ENCODE results near the gene CECR2. TPM values are rescaled to one million over a fixed set of nuclear protein-coding genes. Genes with fewer than 3 reads are reported as not detected.
A peak's percentile ranks its signal among the peaks of the same experiment; 100 is the strongest.

The CECR2 gene
- total RNA-seq, 1 experiment from 2014 or later, result 154 TPM

DNA sequence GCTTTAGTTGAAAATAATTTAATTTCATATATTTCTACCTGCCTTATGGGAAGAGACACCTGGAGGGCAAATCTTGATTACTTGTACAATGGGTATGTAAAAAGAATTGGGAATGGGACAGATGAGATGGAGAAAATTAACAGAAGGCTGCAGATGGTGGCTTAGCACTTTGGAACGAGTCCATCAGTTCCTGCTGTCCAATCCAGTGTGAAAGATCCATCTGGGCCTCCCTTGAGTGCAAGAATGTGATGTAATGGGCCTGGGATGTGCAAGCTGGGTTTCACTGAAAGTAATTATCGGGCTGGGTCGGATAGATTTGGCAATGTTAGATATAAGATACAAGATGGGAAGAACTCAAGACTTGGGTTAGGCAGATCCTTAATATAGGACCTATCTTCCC, 42.0 kb downstream of the CECR2 start:
- TF ChIP-seq, protein P1, sequence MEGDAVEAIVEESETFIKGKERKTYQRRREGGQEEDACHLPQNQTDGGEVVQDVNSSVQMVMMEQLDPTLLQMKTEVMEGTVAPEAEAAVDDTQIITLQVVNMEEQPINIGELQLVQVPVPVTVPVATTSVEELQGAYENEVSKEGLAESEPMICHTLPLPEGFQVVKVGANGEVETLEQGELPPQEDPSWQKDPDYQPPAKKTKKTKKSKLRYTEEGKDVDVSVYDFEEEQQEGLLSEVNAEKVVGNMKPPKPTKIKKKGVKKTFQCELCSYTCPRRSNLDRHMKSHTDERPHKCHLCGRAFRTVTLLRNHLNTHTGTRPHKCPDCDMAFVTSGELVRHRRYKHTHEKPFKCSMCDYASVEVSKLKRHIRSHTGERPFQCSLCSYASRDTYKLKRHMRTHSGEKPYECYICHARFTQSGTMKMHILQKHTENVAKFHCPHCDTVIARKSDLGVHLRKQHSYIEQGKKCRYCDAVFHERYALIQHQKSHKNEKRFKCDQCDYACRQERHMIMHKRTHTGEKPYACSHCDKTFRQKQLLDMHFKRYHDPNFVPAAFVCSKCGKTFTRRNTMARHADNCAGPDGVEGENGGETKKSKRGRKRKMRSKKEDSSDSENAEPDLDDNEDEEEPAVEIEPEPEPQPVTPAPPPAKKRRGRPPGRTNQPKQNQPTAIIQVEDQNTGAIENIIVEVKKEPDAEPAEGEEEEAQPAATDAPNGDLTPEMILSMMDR (conservative IDR thresholded peaks at IDR 0.05), result no peak
- Histone ChIP-seq H3K79me2 (ENCODE audit: insufficient read depth, low read length) (peaks cover 74% of the 10 kb centered on the region; the same call in 1 of the 2 replicates), H2BK5ac (ENCODE audit: insufficient read length, low read length) (no peak overlapping the region), H2BK15ac (ENCODE audit: low read depth, low read length) (no peak overlapping the region), H3K18ac (ENCODE audit: insufficient read length, low read depth, low read length) (no peak overlapping the region), H3K27me3 (ENCODE audit: insufficient read depth, low read length) (no peaks in the 10 kb centered on the region), H2BK20ac (ENCODE audit: low read depth, low read length, poor library complexity, severe bottlenecking) (no peak overlapping the region), H3K4me1 (ENCODE audit: insufficient read depth, low read length) (peaks cover 15% of the 10 kb centered on the region; the same call in 1 of the 2 replicates), H3K79me1 (ENCODE audit: insufficient read depth, low read depth, low read length, poor library complexity, severe bottlenecking) (peaks cover 4% of the 10 kb centered on the region), H2AFZ (ENCODE audit: low read length) (no peak overlapping the region), H3K23me2 (ENCODE audit: insufficient read length, low read depth, low read length, poor library complexity, severe bottlenecking) (no peaks in the 10 kb centered on the region), H3K9ac (ENCODE audit: extremely low read depth, insufficient read length, low read length) (no peak overlapping the region), H4K20me1 (ENCODE audit: control insufficient read depth, insufficient read depth, insufficient read length) (no peaks in the 10 kb centered on the region), H3K56ac (ENCODE audit: insufficient read length, low read depth, low read length) (no peak overlapping the region), H4K8ac (replicated peaks; ENCODE audit: insufficient read length, low read depth, low read length) (no peak overlapping the region), H2BK12ac (ENCODE audit: insufficient read length, low read depth, low read length) (no peak overlapping the region), H4K5ac (ENCODE audit: insufficient read length, low read depth, low read length) (no peak overlapping the region), H3K4me2 (ENCODE audit: insufficient read depth, insufficient read length, low read length) (no peak overlapping the region), H3K27ac (ENCODE audit: insufficient read length, low read depth, low read length) (no peak overlapping the region), H3K14ac (ENCODE audit: insufficient read depth, low read length) (no peak overlapping the region), H3K4ac (ENCODE audit: low read depth, low read length) (no peak overlapping the region), H2BK120ac (ENCODE audit: low read depth, low read length, poor library complexity, severe bottlenecking) (no peak overlapping the region), H4K91ac (ENCODE audit: insufficient read length, low read depth, low read length) (no peak overlapping the region), H3K23ac (ENCODE audit: insufficient read length, low read depth, low read length) (no peak overlapping the region), H3K9me3 (ENCODE audit: control insufficient read depth, low read depth, low read length) (no peaks in the 10 kb centered on the region), H2AK5ac (ENCODE audit: insufficient read length, low read length) (no peak overlapping the region), H3T11ph (ENCODE audit: low read length) (no peak overlapping the region)
- H3K27ac Mint-ChIP-seq, result peak overlapping the region in 1 of 3 experiments; percentile 45; a peak in 3 of 7 replicates
- H3K36me3 Mint-ChIP-seq (ENCODE audit: insufficient read depth in 1 of 3, low read depth in 3 of 3), result peaks cover 0 to 5% (median 0%) of the 10 kb centered on the region in 3 experiments; a peak in 1 of 7 replicates
- no peak for DNase-seq
- H3K9me3 Mint-ChIP-seq, result no peaks in the 10 kb centered on the region; a peak in 1 of 5 replicates
- no peak overlapping the region for H3K4me3 Mint-ChIP-seq
- H3K27me3 Mint-ChIP-seq (ENCODE audit: low read depth), result no peaks in the 10 kb centered on the region
- WGBS (ENCODE audit: extremely low coverage, insufficient read length, low lambda C conversion rate), result no CpG with 5 or more reads among the region's 3 CpGs
- H3K4me1 Mint-ChIP-seq, result peaks cover 65 to 77% of the 10 kb centered on the region in 2 experiments
